ENCODE results near the gene CABYR. TPM values are rescaled to one million over a fixed set of nuclear protein-coding genes. Genes with fewer than 3 reads are reported as not detected.

The CABYR gene
- total RNA-seq, 2 donors from 2014 or later, result 1.6 TPM; not detected in 1

- no peaks in the 10 kb centered on the region for H3K9me3 ChIP-seq
- no peaks in the 10 kb centered on the region for H3K36me3 ChIP-seq
- no peak for DNase-seq
- no peak overlapping the region for H3K4me3 ChIP-seq
- TF ChIP-seq, protein P1, sequence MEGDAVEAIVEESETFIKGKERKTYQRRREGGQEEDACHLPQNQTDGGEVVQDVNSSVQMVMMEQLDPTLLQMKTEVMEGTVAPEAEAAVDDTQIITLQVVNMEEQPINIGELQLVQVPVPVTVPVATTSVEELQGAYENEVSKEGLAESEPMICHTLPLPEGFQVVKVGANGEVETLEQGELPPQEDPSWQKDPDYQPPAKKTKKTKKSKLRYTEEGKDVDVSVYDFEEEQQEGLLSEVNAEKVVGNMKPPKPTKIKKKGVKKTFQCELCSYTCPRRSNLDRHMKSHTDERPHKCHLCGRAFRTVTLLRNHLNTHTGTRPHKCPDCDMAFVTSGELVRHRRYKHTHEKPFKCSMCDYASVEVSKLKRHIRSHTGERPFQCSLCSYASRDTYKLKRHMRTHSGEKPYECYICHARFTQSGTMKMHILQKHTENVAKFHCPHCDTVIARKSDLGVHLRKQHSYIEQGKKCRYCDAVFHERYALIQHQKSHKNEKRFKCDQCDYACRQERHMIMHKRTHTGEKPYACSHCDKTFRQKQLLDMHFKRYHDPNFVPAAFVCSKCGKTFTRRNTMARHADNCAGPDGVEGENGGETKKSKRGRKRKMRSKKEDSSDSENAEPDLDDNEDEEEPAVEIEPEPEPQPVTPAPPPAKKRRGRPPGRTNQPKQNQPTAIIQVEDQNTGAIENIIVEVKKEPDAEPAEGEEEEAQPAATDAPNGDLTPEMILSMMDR (IDR thresholded peaks at IDR 0.05), result no peak
- no peak overlapping the region for H3K27ac ChIP-seq
- H3K9ac ChIP-seq (ENCODE audit: low read depth in 2 of 2, low read length in 2 of 2), result no peak overlapping the region
- intact Hi-C loops (cut with DNase I), result no loop called here
- no peaks in the 10 kb centered on the region for H3K27me3 ChIP-seq
- H3K4me1 ChIP-seq, result no peaks in the 10 kb centered on the region
Measured at GRCh38 chr18:24120676-24121075, 18.2 kb upstream of the CABYR start.

DNA sequence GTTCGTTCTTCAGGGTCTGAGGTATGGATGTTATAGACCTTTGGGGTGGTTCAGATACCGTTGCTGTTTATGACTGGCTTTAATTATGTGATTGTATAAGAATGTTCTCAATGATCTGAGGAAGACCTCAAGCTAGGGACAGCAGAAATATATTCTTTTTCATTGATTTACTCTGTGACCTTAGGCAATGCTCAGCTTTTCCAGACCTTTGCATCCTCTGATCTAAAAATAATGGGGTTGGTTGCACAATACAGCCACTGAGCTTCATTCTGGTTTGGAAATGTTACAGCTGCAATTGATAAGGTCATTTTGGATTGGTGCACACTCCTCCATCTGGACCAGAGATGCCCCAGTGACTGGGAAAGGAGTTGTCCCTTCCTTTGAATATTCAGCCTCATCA, 17.2 kb upstream of the CABYR start:
- Histone ChIP-seq H3K9me3 (no peaks in the 10 kb centered on the region), H3K27me3 (no peaks in the 10 kb centered on the region), H3K27ac (no peak overlapping the region), H3K4me1 (no peaks in the 10 kb centered on the region), H3K4me3 (no peak overlapping the region), H3K36me3 (no peaks in the 10 kb centered on the region), H3K9ac (ENCODE audit: low read depth in 2 of 2, low read length in 2 of 2) (no peak overlapping the region)
- no peak for DNase-seq
- intact Hi-C loops (cut with DNase I), result no loop called here
- TF ChIP-seq, protein P1 (IDR thresholded peaks at IDR 0.05), result no peak

- H3K27me3 ChIP-seq, result no peaks in the 10 kb centered on the region
- no peak overlapping the region for H3K9ac ChIP-seq (ENCODE audit: low read depth in 2 of 2, low read length in 2 of 2)
- intact Hi-C loops (cut with DNase I), result no loop called here
- H3K36me3 ChIP-seq, result no peaks in the 10 kb centered on the region
- no peak overlapping the region for H3K4me3 ChIP-seq
- DNase-seq, result no peak
- no peak overlapping the region for H3K27ac ChIP-seq
- TF ChIP-seq, protein P1 (IDR thresholded peaks at IDR 0.05), result no peak
- no peaks in the 10 kb centered on the region for H3K4me1 ChIP-seq
- no peaks in the 10 kb centered on the region for H3K9me3 ChIP-seq
Measured at GRCh38 chr18:24126155-24126961, 12.5 kb upstream of the CABYR start.

- Histone ChIP-seq H3K27me3 (no peaks in the 10 kb centered on the region), H3K4me3 (no peak overlapping the region), H3K9me3 (no peaks in the 10 kb centered on the region), H3K4me1 (no peaks in the 10 kb centered on the region), H3K9ac (ENCODE audit: low read depth in 2 of 2, low read length in 2 of 2) (no peak overlapping the region), H3K36me3 (no peaks in the 10 kb centered on the region), H3K27ac (no peak overlapping the region)
- intact Hi-C loops (cut with DNase I), result no loop called here
- DNase-seq, result no peak
- TF ChIP-seq, protein P1 (IDR thresholded peaks at IDR 0.05), result no peak
Measured at GRCh38 chr18:24127735-24128134, 11.1 kb upstream of the CABYR start.

- Histone ChIP-seq H3K4me3 (no peak overlapping the region), H3K27ac (no peak overlapping the region), H3K36me3 (no peaks in the 10 kb centered on the region), H3K27me3 (no peaks in the 10 kb centered on the region), H3K9ac (ENCODE audit: low read depth in 2 of 2, low read length in 2 of 2) (no peak overlapping the region), H3K4me1 (no peaks in the 10 kb centered on the region), H3K9me3 (no peaks in the 10 kb centered on the region)
- intact Hi-C loops (cut with DNase I), result no loop called here
- TF ChIP-seq, protein P1 (IDR thresholded peaks at IDR 0.05), result no peak
- no peak for DNase-seq
Measured at GRCh38 chr18:24128700-24129099, 10.2 kb upstream of the CABYR start.
